ENCODE data around the gene DNAAF8. TPM values are rescaled to one million over a fixed set of nuclear protein-coding genes. Genes with fewer than 3 reads are reported as not detected.

DNAAF8 gene
- total and polyA plus RNA-seq, 2 donors (not counting 3 experiments of a cell fraction or from before 2014, with no cell fraction given): 0.58 to 1.0 TPM

- H3K27me3 ChIP-seq (ENCODE audit: control insufficient read depth in 2 of 2, insufficient read depth in 2 of 2, low read length in 2 of 2): no peaks in the 10 kb centered on the region
- intact Hi-C loops (cut with micrococcal nuclease): loop anchor here (1.0 to 2.0 kb wide), 2 partner anchors 33 to 190 kb away; partner anchors contain the start of genes ANKS3 and DNAAF8
- TF ChIP-seq GATA2 (IDR thresholded peaks at IDR 0.05; ENCODE audit: insufficient read depth, insufficient read length, low read depth, low read length): no peak
- TF ChIP-seq MYC (IDR thresholded peaks at IDR 0.05; ENCODE audit: low read depth, low read length): no peak
- peak; percentile 87 for TF ChIP-seq POLR2AphosphoS5 (IDR thresholded peaks at IDR 0.05; ENCODE audit: insufficient read depth, low read depth, low read length)
- no peak for TF ChIP-seq JUN (IDR thresholded peaks at IDR 0.05; ENCODE audit: borderline replicate concordance, insufficient read depth, insufficient read length, low read depth)
- no peak for TF ChIP-seq FOS (IDR thresholded peaks at IDR 0.05; ENCODE audit: borderline replicate concordance, insufficient read depth, low read length)
- TF ChIP-seq, protein P1, sequence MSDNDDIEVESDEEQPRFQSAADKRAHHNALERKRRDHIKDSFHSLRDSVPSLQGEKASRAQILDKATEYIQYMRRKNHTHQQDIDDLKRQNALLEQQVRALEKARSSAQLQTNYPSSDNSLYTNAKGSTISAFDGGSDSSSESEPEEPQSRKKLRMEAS (IDR thresholded peaks at IDR 0.05; ENCODE audit: insufficient read depth, insufficient read length): peak; percentile 3
- no peak for TF ChIP-seq EZH2 (IDR thresholded peaks at IDR 0.05; ENCODE audit: borderline replicate concordance, low read depth, low read length, severe bottlenecking)
- TF ChIP-seq, protein P2, sequence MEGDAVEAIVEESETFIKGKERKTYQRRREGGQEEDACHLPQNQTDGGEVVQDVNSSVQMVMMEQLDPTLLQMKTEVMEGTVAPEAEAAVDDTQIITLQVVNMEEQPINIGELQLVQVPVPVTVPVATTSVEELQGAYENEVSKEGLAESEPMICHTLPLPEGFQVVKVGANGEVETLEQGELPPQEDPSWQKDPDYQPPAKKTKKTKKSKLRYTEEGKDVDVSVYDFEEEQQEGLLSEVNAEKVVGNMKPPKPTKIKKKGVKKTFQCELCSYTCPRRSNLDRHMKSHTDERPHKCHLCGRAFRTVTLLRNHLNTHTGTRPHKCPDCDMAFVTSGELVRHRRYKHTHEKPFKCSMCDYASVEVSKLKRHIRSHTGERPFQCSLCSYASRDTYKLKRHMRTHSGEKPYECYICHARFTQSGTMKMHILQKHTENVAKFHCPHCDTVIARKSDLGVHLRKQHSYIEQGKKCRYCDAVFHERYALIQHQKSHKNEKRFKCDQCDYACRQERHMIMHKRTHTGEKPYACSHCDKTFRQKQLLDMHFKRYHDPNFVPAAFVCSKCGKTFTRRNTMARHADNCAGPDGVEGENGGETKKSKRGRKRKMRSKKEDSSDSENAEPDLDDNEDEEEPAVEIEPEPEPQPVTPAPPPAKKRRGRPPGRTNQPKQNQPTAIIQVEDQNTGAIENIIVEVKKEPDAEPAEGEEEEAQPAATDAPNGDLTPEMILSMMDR (IDR thresholded peaks at IDR 0.05; ENCODE audit: extremely low read depth in 1 of 2, insufficient read depth in 1 of 2, low read depth in 1 of 2, low read length in 2 of 2): no peak
- TF ChIP-seq POLR2A (IDR thresholded peaks at IDR 0.05; ENCODE audit: low read depth, low read length): peak; percentile 85
- peak within 1 kb of the TSS; percentile 83 for H2AFZ ChIP-seq (ENCODE audit: low read depth, low read length)
- peak; percentile 98 for FAIRE-seq
- dilution Hi-C loops (cut with MboI; ENCODE audit: extremely low pct_ligation_motif_present, low sequenced_read_pairs): no loop called here
- ChIA-PET POLR2A (interaction anchor here (1.0 kb wide), 1 partner anchor 33 kb away, joined by 4 read pairs; the partner anchor contains the start of gene DNAAF8), CTCF (no interaction called here)
- H4K20me1 ChIP-seq (replicated peaks; ENCODE audit: control insufficient read depth, extremely low read depth, insufficient read depth, low read length): no peaks in the 10 kb centered on the region
- no TSS peak for BruUV-seq (replicated peaks)
- H3K27ac ChIP-seq (ENCODE audit: insufficient read depth, low read depth, low read length): peak within 1 kb of the TSS; percentile 42
- no peaks in the 10 kb centered on the region for H3K9me1 ChIP-seq (replicated peaks; ENCODE audit: control insufficient read depth, extremely low read depth, insufficient read depth, low read length)
- peaks cover 4 to 20% of the 10 kb centered on the region in 2 experiments for H3K36me3 ChIP-seq (ENCODE audit: control insufficient read depth in 2 of 2, extremely low read depth in 1 of 2, insufficient read depth in 2 of 2, low read length in 2 of 2)
- DNase-seq (ENCODE audit: low read depth, low spot score): peak; percentile 97
- H3K4me3 ChIP-seq (replicated peaks in 1 of 3; ENCODE audit: insufficient read depth in 1 of 3, low read depth in 1 of 3, low read length in 3 of 3): peak within 1 kb of the TSS; percentile 46 to 98 (median 55)
- H3K4me1 ChIP-seq (ENCODE audit: control insufficient read depth, extremely low read depth, insufficient read depth, low read length): peaks cover 15% of the 10 kb centered on the region
- H3K79me2 ChIP-seq (ENCODE audit: control insufficient read depth, insufficient read depth, low read length): peaks cover 12% of the 10 kb centered on the region
- H3K9ac ChIP-seq (replicated peaks; ENCODE audit: extremely low read depth, insufficient read depth, low read length): peak within 1 kb of the TSS; percentile 77
- peak within 1 kb of the TSS; percentile 90 for H3K4me2 ChIP-seq (ENCODE audit: insufficient read depth, low read length)
- no peaks in the 10 kb centered on the region for H3K9me3 ChIP-seq (replicated peaks; ENCODE audit: control insufficient read depth, insufficient read depth, low read length)
Measured at GRCh38 chr16:4766875-4767628, 32.7 kb downstream of the DNAAF8 start, which contains the start of gene ZNF500. ZNF500 (minus strand) TSS chr16:4767162; CDS start chr16:4765978, 1,184 bp downstream.

All from endothelial cell of umbilical vein (primary cell).